ENCODE data around the gene SEMA4B. TPM values are rescaled to one million over a fixed set of nuclear protein-coding genes. Genes with fewer than 3 reads are reported as not detected.
A peak's percentile ranks its signal among the peaks of the same experiment; 100 is the strongest.
"Not testable (repeated sequence)": the region's sequence is repeated elsewhere in the genome, so short reads cannot be mapped to it uniquely, and the experiment has no call there.

SEMA4B gene
- total RNA-seq, 4 donors from 2014 or later, result 63.2 to 147 (median 91.3) TPM

DNA sequence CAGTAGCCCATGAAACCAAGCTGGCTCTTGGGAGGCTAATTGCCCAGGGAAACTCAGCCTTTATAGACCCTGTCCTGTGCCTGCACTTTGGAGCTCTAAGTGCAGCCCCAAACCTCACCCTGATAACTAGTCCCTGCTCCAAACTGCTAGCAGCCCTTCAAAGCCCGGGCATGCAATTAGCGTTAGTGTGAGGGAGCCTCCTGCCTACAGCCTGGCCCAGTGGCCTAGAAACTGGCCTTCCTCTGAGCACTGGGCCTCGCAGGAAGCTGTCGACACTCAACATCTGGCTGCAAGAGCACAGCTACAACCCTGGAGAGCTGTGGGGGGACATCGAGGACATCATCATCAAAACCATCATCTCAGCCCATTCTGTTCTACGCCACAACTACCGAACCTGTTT lies 56.6 kb downstream of the SEMA4B start:
- TF ChIP-seq CTCF (IDR thresholded peaks at IDR 0.05) (no peak), POLR2A (IDR thresholded peaks at IDR 0.05) (no peak)
- Histone ChIP-seq H3K36me3 (no peaks in the 10 kb centered on the region), H3K4me3 (no peak overlapping the region), H3K4me1 (peaks cover 0 to 13% (median 0%) of the 10 kb centered on the region in 4 donors), H3K27ac (no peak overlapping the region), H3K9me3 (no peaks in the 10 kb centered on the region), H3K27me3 (no peaks in the 10 kb centered on the region)
- no peak for DNase-seq

- no peaks in the 10 kb centered on the region for H3K27me3 ChIP-seq
- H3K27ac ChIP-seq, result no peak overlapping the region
- no peak for DNase-seq
- no peaks in the 10 kb centered on the region for H3K9me3 ChIP-seq
- no peak for TF ChIP-seq CTCF (IDR thresholded peaks at IDR 0.05)
- TF ChIP-seq POLR2A (IDR thresholded peaks at IDR 0.05), result no peak
- H3K4me3 ChIP-seq, result no peak overlapping the region
- no peaks in the 10 kb centered on the region for H3K36me3 ChIP-seq
- peaks cover 0 to 21% (median 2%) of the 10 kb centered on the region in 4 donors for H3K4me1 ChIP-seq
Measured at GRCh38 chr15:90259524-90259923, 58.4 kb downstream of the SEMA4B start.

GRCh38 chr15:90260731-90261130 lies 59.6 kb downstream of the SEMA4B start:
- not testable (repeated sequence) for H3K9me3 ChIP-seq, H3K27me3 ChIP-seq, H3K27ac ChIP-seq, DNase-seq, H3K36me3 ChIP-seq, H3K4me3 ChIP-seq
- peaks cover 0 to 26% (median 3%) of the 10 kb centered on the region in 4 donors for H3K4me1 ChIP-seq

- no peak for DNase-seq
- H3K36me3 ChIP-seq, result no peaks in the 10 kb centered on the region
- peak overlapping the region in 2 of 4 donors; percentile 34 to 39 for H3K27ac ChIP-seq
- no peak overlapping the region for H3K4me3 ChIP-seq
- H3K4me1 ChIP-seq, result peaks cover 0 to 29% (median 4%) of the 10 kb centered on the region in 4 donors
- H3K27me3 ChIP-seq, result no peaks in the 10 kb centered on the region
- H3K9me3 ChIP-seq, result no peaks in the 10 kb centered on the region
- TF ChIP-seq CTCF (IDR thresholded peaks at IDR 0.05) (no peak), POLR2A (IDR thresholded peaks at IDR 0.05) (no peak)
Measured at GRCh38 chr15:90261811-90262210, 60.7 kb downstream of the SEMA4B start.

DNA sequence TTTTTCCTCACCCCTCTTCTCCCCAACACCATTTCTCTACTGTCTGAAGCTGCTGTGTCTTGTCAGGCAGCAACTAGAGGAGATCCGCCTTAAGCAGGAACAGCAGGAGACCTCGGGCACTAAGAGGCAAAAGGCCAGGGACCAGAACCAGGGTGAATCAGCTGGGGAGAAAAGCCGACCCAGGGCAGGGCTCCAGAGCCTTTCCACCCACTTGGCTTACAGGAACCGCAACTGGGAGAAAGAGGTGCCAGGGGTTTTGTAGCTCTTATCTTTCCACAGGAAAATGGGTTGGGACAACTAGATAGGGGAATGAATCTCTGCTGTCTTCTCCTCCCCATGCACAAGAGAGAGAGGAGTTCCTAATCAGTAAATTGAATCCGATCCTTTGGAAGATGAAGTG lies 61.3 kb downstream of the SEMA4B start:
- TF ChIP-seq POLR2A (IDR thresholded peaks at IDR 0.05) (no peak), CTCF (IDR thresholded peaks at IDR 0.05) (no peak)
- no peaks in the 10 kb centered on the region for H3K36me3 ChIP-seq
- H3K27me3 ChIP-seq, result no peaks in the 10 kb centered on the region
- H3K4me1 ChIP-seq, result peaks cover 3 to 35% (median 7%) of the 10 kb centered on the region in 4 donors
- peak overlapping the region in 1 of 4 donors; percentile 34 for H3K27ac ChIP-seq
- H3K4me3 ChIP-seq, result no peak overlapping the region
- no peak for DNase-seq
- H3K9me3 ChIP-seq, result no peaks in the 10 kb centered on the region

- Histone ChIP-seq H3K9me3 (no peaks in the 10 kb centered on the region), H3K36me3 (no peaks in the 10 kb centered on the region), H3K27me3 (no peaks in the 10 kb centered on the region), H3K4me3 (peak overlapping the region; percentile 53 to 87 (median 78)), H3K4me1 (peaks cover 3 to 45% (median 11%) of the 10 kb centered on the region in 4 donors), H3K27ac (peak overlapping the region; percentile 93 to 98 (median 96))
- TF ChIP-seq POLR2A (IDR thresholded peaks at IDR 0.05), result peak; percentile 46 to 64
- TF ChIP-seq CTCF (IDR thresholded peaks at IDR 0.05), result no peak
- DNase-seq, result peak in 2 of 3 donors; percentile 72 to 79
Measured at GRCh38 chr15:90264671-90265070, 63.5 kb downstream of the SEMA4B start.

All from Peyer's patch (tissue), 4 donors.